Transverse colon (tissue), 4 donors: ENCODE measurements around the gene PDZRN3. TPM values are rescaled to one million over a fixed set of nuclear protein-coding genes. Genes with fewer than 3 reads are reported as not detected.

Source experiments
- DNase-seq: peaks from one replicate; pipeline ENCODE4 v3.0.0-alpha.2; 2019
- H3K27ac ChIP-seq, 4 donors: fragments of 200-600 bp; sonication (generic); 2 replicates each; pipeline ENCODE4 v1.5.1; 2016 to 2018; ENCODE audit warnings: inconsistent platforms in 4 of 4
- H3K27me3 ChIP-seq: fragments of 200-600 bp; sonication (generic); 2 replicates; pipeline ENCODE4 v1.5.1; 2017; ENCODE audit warnings: inconsistent platforms
- H3K36me3 ChIP-seq, 4 donors: fragments of 200-600 bp; sonication (generic); 2 replicates each; pipeline ENCODE4 v1.5.1; 2017 to 2019; ENCODE audit warnings: inconsistent platforms in 4 of 4
- H3K4me1 ChIP-seq, 4 donors: fragments of 200-600 bp; sonication (generic); 2 replicates each; pipeline ENCODE4 v1.5.1; 2017 to 2020; ENCODE audit warnings: inconsistent platforms in 4 of 4
- H3K4me3 ChIP-seq, 4 donors: fragments of 200-600 bp; sonication (generic); 1 replicate in 1 of 4; 2 replicates in 3 of 4; pipeline versions ENCODE4 v1.5.1 to v1.6.1; 2017 to 2019; ENCODE audit warnings: inconsistent platforms in 4 of 4
- H3K9me3 ChIP-seq, 2 donors: fragments of 200-600 bp; sonication (generic); 2 replicates each; pipeline ENCODE4 v1.5.1; 2017 to 2019; ENCODE audit warnings: inconsistent platforms in 2 of 2
- EP300 ChIP-seq: sonication (generic); formaldehyde crosslinking; IDR thresholded peaks from one replicate; pipeline ENCODE4 v1.6.1; 2017; ENCODE audit warnings: antibody characterized with exemption, low read depth
- POLR2A ChIP-seq: fragments of 450-650 bp; IDR thresholded peaks from one replicate; pipeline ENCODE4 v1.6.1; 2016; ENCODE audit warnings: antibody characterized with exemption, mild to moderate bottlenecking, moderate library complexity
- POLR2AphosphoS5 ChIP-seq, 3 donors: sonication (generic); formaldehyde crosslinking; IDR thresholded peaks; one replicate each; pipeline ENCODE4 v1.6.1; 2016; ENCODE audit warnings: antibody characterized with exemption in 3 of 3
- WGBS, 2 donors: methylation state at CpG; one replicate each; pipeline ENCODE4 v1.1.5; 2018; ENCODE audit warnings: low coverage in 1 of 2; 5-methylcytosine and 5-hydroxymethylcytosine counted together
- in situ Hi-C, 4 donors: fragments of 200-750 bp; cut with MboI; loops; one replicate each; pipeline versions ENCODE4 v1.15.0 to v1.15.1; 2017; ENCODE audit warnings: low sequenced_read_pairs in 3 of 4, low pct_ligation_motif_present in 1 of 4, low pct_unique_long_range_greater_than_20kb in 1 of 4
- intact Hi-C: fragments of 100-400 bp; cut with DNase I; formaldehyde crosslinking; loops from one replicate; pipeline ENCODE4 v1.15.1; 2023; ENCODE audit warnings: low total_unique reads
- total RNA-seq, 4 donors: library from RNA; depleted of rRNA; stranded (reverse); fragments of >200 nt; gene quantifications; one replicate each; pipeline ENCODE4 v1.1.0, GENCODE V29; 2016
- TF ChIP-seq, protein P1 (sequence below), 5 experiments: fragments of 200-600 bp in 3 of 5; fragments of 450-650 bp in 2 of 5; sonication (generic) in 3 of 5; IDR thresholded peaks; 1 replicate in 2 of 5; 2 replicates in 3 of 5; pipeline ENCODE4 v1.5.1; 2016 to 2017; ENCODE audit warnings: antibody characterized with exemption in 5 of 5, inconsistent platforms in 3 of 5, mild to moderate bottlenecking in 2 of 5, moderate library complexity in 1 of 5

PDZRN3 gene
- total RNA-seq, 4 donors from 2014 or later, result 31.9 to 191 (median 75.3) TPM

DNA sequence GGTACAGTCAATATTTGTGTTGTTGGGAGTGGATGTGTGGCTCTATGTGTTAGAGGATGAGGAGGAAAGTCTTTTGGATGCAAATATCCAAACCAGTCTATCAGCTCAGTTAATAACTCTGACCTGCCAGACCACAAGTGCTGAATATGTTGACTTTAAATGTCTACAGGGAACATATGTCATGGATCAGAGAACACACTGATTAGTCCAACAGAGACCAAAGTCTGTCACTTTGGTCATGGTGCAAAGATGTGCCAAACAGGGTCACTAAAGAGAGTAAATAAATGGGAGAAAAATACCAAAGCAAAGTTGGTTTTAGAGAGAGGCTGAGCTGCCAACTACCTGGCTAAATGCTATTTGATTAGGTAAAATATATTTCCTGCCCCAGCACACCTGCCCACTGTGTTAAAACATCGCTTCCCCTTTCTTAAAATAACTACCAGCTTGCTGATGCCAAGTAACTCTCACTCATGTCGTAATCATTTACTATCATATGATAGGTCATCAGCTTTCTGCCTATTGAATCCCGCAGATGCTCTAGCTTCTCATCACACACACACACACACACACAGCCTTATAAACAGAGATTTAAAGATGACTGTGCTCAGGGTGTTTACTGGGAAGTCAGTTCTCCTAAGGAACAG lies 173.3 kb downstream of the PDZRN3 start:
- H3K27me3 ChIP-seq, result no peaks in the 10 kb centered on the region
- in situ Hi-C loops (no loop called here), intact Hi-C loops (loop anchor here (5.0 kb wide), 1 partner anchor 1294 kb away; no protein-coding TSS in a partner anchor)
- TF ChIP-seq EP300 (no peak), POLR2A (no peak), POLR2AphosphoS5 (IDR thresholded peaks at IDR 0.05) (no peak)
- TF ChIP-seq, protein P1, sequence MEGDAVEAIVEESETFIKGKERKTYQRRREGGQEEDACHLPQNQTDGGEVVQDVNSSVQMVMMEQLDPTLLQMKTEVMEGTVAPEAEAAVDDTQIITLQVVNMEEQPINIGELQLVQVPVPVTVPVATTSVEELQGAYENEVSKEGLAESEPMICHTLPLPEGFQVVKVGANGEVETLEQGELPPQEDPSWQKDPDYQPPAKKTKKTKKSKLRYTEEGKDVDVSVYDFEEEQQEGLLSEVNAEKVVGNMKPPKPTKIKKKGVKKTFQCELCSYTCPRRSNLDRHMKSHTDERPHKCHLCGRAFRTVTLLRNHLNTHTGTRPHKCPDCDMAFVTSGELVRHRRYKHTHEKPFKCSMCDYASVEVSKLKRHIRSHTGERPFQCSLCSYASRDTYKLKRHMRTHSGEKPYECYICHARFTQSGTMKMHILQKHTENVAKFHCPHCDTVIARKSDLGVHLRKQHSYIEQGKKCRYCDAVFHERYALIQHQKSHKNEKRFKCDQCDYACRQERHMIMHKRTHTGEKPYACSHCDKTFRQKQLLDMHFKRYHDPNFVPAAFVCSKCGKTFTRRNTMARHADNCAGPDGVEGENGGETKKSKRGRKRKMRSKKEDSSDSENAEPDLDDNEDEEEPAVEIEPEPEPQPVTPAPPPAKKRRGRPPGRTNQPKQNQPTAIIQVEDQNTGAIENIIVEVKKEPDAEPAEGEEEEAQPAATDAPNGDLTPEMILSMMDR (IDR thresholded peaks at IDR 0.05), result no peak
- H3K27ac ChIP-seq, result no peak overlapping the region
- no peaks in the 10 kb centered on the region for H3K9me3 ChIP-seq
- H3K4me3 ChIP-seq, result no peak overlapping the region
- H3K36me3 ChIP-seq, result no peaks in the 10 kb centered on the region
- H3K4me1 ChIP-seq, result peaks cover 0 to 19% (median 6%) of the 10 kb centered on the region in 4 donors
- WGBS, 2 donors, result 13 to 41% methylated on average over 1 to 3 of the region's 3 CpGs
- no peak for DNase-seq

DNA sequence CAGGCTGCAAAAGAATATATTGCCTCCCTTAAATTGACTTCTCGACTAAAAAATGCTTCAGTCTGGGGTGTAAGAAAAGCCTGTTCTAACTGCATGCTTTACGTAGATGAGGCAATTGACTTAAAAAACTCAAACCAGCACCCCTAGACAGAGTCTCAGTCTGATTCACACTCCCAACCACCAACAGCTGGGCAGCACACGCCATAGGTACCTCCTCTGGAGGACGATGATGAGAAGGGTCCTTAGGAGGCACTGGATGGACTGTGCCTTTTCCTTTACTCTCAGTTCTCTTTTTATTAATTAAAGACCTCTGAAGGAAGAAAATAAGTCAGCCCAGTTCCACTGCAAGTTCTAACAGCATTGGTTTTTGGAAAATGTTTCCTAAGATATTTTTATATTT lies 175.0 kb downstream of the PDZRN3 start:
- no peaks in the 10 kb centered on the region for H3K36me3 ChIP-seq
- no peaks in the 10 kb centered on the region for H3K27me3 ChIP-seq
- intact Hi-C loops, result loop anchor here (5.0 kb wide), 1 partner anchor 1292 kb away; no protein-coding TSS in a partner anchor
- in situ Hi-C loops, result loop anchor here in 1 of 4 donors (25.0 kb wide), 1 partner anchor 337 kb away; no protein-coding TSS in a partner anchor
- peaks cover 0 to 19% (median 4%) of the 10 kb centered on the region in 4 donors for H3K4me1 ChIP-seq
- H3K9me3 ChIP-seq, result no peaks in the 10 kb centered on the region
- TF ChIP-seq POLR2AphosphoS5 (IDR thresholded peaks at IDR 0.05), result no peak
- no peak for TF ChIP-seq EP300
- TF ChIP-seq, protein P1 (IDR thresholded peaks at IDR 0.05), result no peak
- TF ChIP-seq POLR2A, result no peak
- no peak overlapping the region for H3K27ac ChIP-seq
- no peak overlapping the region for H3K4me3 ChIP-seq
- WGBS, 2 donors, result 57 to 58% methylated on average over 4 of the region's 4 CpGs
- no peak for DNase-seq

DNA sequence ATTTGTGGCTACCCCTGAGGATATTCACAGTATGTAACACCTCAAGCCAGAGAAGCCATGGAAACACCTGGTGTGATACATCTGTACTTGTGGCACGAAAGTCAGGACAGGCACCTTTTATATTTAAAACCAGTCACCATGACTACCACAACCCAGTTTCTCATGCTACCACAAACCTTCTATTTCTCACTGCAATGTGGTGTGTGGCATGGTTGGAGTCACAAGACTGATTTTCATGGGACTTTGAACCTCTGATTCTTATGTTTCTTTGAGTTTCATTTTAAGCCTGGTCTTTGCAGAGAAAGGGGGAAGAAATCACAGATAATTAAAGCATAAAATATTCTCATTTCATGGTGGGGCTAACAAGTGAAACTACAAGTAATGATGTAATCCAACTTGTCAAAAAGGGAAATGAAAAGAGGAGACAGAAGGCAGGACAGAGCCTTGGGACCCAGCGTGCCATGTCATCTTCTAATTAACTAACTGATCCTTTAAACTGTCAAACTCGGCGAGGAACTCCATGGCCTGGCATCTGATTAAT lies 175.9 kb downstream of the PDZRN3 start:
- intact Hi-C loops, result no loop called here
- DNase-seq, result no peak
- H3K27ac ChIP-seq, result no peak overlapping the region
- no peaks in the 10 kb centered on the region for H3K27me3 ChIP-seq
- H3K4me3 ChIP-seq, result no peak overlapping the region
- H3K36me3 ChIP-seq, result no peaks in the 10 kb centered on the region
- TF ChIP-seq POLR2AphosphoS5 (IDR thresholded peaks at IDR 0.05), result no peak
- peaks cover 0 to 15% (median 4%) of the 10 kb centered on the region in 4 donors for H3K4me1 ChIP-seq
- H3K9me3 ChIP-seq, result no peaks in the 10 kb centered on the region
- 46 to 71% methylated on average over 4 of the region's 4 CpGs for WGBS, 2 donors
- in situ Hi-C loops, result loop anchor here in 1 of 4 donors (25.0 kb wide), 1 partner anchor 337 kb away; no protein-coding TSS in a partner anchor

DNA sequence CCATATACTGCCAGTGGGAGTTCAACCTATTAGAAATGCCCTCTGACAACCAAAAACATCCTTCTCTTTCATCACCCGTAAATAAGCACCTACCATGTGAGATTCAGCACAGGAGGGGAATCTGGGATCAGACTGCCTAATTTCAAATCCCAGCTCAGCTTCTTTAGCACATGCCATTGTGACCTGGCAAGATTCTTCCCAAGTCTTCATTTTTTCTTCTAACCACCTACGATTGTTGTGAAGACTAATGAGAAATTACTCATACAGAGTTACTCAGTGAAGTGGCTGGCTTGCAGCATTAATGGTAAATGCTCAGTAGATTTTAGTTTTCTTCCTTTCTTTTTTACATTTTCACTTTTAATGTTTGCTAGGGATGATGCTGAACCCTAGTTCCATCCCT lies 176.7 kb downstream of the PDZRN3 start:
- in situ Hi-C loops (loop anchor here in 1 of 4 donors (25.0 kb wide), 1 partner anchor 336 kb away; no protein-coding TSS in a partner anchor), intact Hi-C loops (no loop called here)
- H3K9me3 ChIP-seq, result no peaks in the 10 kb centered on the region
- no peaks in the 10 kb centered on the region for H3K27me3 ChIP-seq
- H3K27ac ChIP-seq, result no peak overlapping the region
- no peak for DNase-seq
- TF ChIP-seq EP300 (no peak), POLR2A (no peak), POLR2AphosphoS5 (IDR thresholded peaks at IDR 0.05) (no peak)
- TF ChIP-seq, protein P1 (IDR thresholded peaks at IDR 0.05), result no peak
- H3K36me3 ChIP-seq, result no peaks in the 10 kb centered on the region
- WGBS, 2 donors, result 73 to 88% methylated on average over 2 of the region's 2 CpGs
- H3K4me1 ChIP-seq, result peaks cover 0 to 12% (median 2%) of the 10 kb centered on the region in 4 donors
- H3K4me3 ChIP-seq, result no peak overlapping the region
